Activated CD4-positive, alpha-beta memory T cell treated with anti-CD3 and anti-CD28 coated beads for 36 hours (primary cell): ENCODE measurements around the gene FARS2. TPM values are rescaled to one million over a fixed set of nuclear protein-coding genes. Genes with fewer than 3 reads are reported as not detected.

ENCODE experiments used
- CTCF ChIA-PET: fragments of 350-600 bp; sonication (Branson Sonifier 250); formaldehyde crosslinking; loops from one replicate; lab custom pipeline; 2021; ENCODE audit warnings: antibody characterized with exemption, inconsistent platforms; lab: Charles Lee
- POLR2A ChIA-PET: fragments of 350-600 bp; sonication (Branson Sonifier 250); formaldehyde crosslinking; loops from one replicate; lab custom pipeline; 2021; ENCODE audit warnings: antibody characterized with exemption; lab: Charles Lee
- DNase-seq: peaks from one replicate; pipeline ENCODE4 v3.0.0-alpha.2; 2020
- H3K27ac Mint-ChIP-seq: one replicate; pipeline ENCODE4 v1.8.0; 2021; ENCODE audit warnings: mixed read lengths
- H3K27me3 Mint-ChIP-seq: one replicate; pipeline ENCODE4 v1.8.0; 2021; ENCODE audit warnings: mixed read lengths
- H3K36me3 Mint-ChIP-seq: one replicate; pipeline ENCODE4 v1.8.0; 2021; ENCODE audit warnings: mixed read lengths
- H3K4me1 Mint-ChIP-seq: one replicate; pipeline ENCODE4 v1.8.0; 2021; ENCODE audit warnings: low read depth, mixed read lengths
- H3K4me3 Mint-ChIP-seq: one replicate; pipeline ENCODE4 v1.8.0; 2021; ENCODE audit warnings: mild to moderate bottlenecking, mixed read lengths
- H3K9me3 Mint-ChIP-seq: one replicate; pipeline ENCODE4 v1.8.0; 2021; ENCODE audit warnings: mixed read lengths
- intact Hi-C: fragments of 100-400 bp; cut with micrococcal nuclease; formaldehyde crosslinking; loops from one replicate; pipeline ENCODE4 v1.15.1; 2023
- total RNA-seq, 2 experiments: library from RNA; stranded (reverse); gene quantifications; one replicate each; pipeline ENCODE4 v1.2.3, GENCODE V29; 2021

The FARS2 gene
- total RNA-seq, 2 experiments from 2014 or later: 22.7 to 23.7 TPM

DNA sequence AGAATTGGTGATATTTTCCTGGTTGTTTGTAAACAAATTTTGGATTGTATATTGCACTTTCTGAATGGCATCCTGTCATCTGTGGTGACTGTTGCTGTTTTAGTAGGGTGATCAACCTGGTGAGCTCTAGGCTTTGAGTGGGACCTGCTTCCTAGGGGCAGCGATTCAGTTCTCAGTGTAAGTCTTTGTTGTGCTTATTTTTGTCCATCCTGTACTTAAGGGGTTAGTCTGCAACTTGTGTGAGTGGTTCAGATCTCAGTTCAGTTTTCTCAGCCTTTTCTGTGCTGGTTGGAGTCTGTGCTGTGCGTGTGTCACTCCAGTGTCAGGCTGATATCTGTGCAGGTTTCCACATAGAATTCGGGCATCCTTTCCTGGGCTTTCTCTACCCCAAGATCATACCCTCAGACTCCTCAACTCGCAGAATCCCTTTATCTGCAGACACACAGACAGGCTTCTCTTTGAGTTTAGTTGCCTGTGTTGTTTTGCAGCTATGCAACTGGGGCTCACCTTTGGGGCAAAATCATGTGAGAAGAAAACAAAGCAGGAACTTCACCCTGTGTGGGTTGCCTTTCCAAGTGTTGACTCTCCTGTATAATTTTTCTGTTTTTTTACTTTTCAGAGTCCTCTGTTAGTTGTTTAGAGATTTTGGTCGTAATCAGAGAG is 177.7 kb downstream of the FARS2 start:
- Mint-ChIP-seq H3K27ac (no peak overlapping the region), H3K4me1 (peaks cover 10% of the 10 kb centered on the region), H3K9me3 (peaks cover 15% of the 10 kb centered on the region), H3K4me3 (no peak overlapping the region), H3K36me3 (peaks cover 32% of the 10 kb centered on the region), H3K27me3 (no peaks in the 10 kb centered on the region)
- POLR2A ChIA-PET: interaction anchor here (0.7 kb wide), 1 partner anchor 807 kb away, joined by 3 read pairs; no protein-coding TSS in a partner anchor
- DNase-seq: no peak
- CTCF ChIA-PET: no interaction called here
- intact Hi-C loops: no loop called here

DNA sequence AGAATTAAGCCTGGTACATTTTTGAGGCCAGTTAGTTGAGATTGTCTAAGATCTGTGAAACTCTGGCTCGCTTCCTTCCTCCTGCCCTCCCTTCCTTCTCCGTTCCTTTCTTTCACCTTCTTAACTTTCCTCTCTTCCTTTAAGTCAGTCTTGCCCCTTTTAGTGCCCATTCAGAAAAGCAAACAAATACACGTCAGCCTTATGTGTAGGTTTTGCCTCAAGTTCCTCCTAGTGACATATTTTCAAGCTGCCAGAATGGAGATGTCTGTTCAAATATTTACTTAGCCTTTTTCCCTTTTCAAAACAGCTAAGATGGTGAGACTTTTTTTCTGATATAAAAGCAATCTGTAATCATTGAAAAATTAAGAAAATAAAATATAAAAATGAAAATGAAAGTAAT is 178.4 kb downstream of the FARS2 start:
- Mint-ChIP-seq H3K4me3 (no peak overlapping the region), H3K36me3 (peaks cover 28% of the 10 kb centered on the region), H3K27ac (no peak overlapping the region), H3K27me3 (no peaks in the 10 kb centered on the region), H3K9me3 (peaks cover 15% of the 10 kb centered on the region), H3K4me1 (peaks cover 10% of the 10 kb centered on the region)
- CTCF ChIA-PET: no interaction called here
- intact Hi-C loops: no loop called here
- POLR2A ChIA-PET: no interaction called here
- DNase-seq: no peak

DNA sequence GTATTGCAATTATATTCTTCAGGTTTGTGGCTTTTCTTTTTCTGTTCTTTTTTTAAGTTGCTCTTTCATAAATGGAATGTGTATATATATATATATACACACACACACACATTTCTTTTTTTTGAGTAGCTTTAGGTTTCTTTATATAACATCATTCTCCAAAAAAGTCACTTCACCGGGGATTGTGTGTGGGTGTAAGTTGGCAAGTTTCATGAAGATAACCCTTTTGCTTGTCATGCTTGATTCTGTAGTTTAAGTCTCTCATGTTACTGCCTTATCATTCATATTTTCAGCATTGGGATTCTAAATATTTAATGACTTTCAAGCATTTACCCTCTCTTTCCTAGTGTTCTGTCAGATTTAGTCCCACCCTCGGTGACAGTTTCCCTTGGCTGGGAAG is 181.0 kb downstream of the FARS2 start:
- no peaks in the 10 kb centered on the region for H3K27me3 Mint-ChIP-seq
- peaks cover 11% of the 10 kb centered on the region for H3K36me3 Mint-ChIP-seq
- POLR2A ChIA-PET: no interaction called here
- no peak overlapping the region for H3K4me3 Mint-ChIP-seq
- peaks cover 10% of the 10 kb centered on the region for H3K4me1 Mint-ChIP-seq
- H3K27ac Mint-ChIP-seq: no peak overlapping the region
- intact Hi-C loops: no loop called here
- H3K9me3 Mint-ChIP-seq: peaks cover 2% of the 10 kb centered on the region
- DNase-seq: no peak
- CTCF ChIA-PET: no interaction called here

DNA sequence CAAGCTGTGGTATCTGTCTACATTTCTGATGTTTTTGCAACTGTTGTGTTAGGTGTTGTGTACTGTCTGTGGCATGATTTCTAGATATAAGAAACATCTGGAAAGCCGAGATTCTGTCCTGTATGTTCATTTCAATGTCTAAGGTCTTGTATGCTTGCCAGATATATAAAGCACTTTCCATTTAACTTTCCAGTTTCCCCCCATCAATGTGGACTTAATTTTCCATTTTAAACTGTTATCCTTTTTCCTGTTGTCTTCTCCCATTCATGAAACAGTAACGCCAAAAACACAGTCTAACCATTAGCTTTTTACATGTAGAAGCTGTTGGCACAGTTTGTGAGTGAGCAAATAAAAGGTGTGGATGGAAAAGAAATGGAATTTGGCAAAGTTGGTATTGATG is 181.6 kb downstream of the FARS2 start:
- no peak overlapping the region for H3K4me3 Mint-ChIP-seq
- H3K36me3 Mint-ChIP-seq: peaks cover 7% of the 10 kb centered on the region
- ChIA-PET CTCF (interaction anchor here (0.8 to 1.0 kb wide), 3 partner anchors 11 to 1318 kb away, joined by 3 read pairs; no protein-coding TSS in a partner anchor), POLR2A (no interaction called here)
- no peaks in the 10 kb centered on the region for H3K9me3 Mint-ChIP-seq
- intact Hi-C loops: no loop called here
- peaks cover 10% of the 10 kb centered on the region for H3K4me1 Mint-ChIP-seq
- H3K27ac Mint-ChIP-seq: no peak overlapping the region
- no peaks in the 10 kb centered on the region for H3K27me3 Mint-ChIP-seq
- no peak for DNase-seq

DNA sequence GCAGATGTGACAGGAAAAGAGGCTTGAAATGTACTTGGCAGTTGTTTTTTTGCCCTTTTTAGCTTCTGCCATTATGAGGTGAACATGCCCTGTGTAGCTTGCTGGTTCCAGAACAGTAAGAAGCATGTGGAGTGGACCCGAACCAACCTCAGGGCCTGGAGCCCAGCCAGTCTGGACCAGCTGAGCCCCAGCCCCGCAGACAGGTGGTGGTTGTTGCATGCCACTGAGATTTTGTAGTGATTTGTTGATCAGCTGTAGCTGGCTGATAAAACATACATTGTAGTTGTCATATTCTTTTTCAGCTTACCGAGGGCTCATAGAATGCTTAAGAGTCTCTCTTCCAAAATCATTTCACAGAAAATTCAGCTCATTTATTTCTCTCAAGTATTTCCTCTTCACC is 182.2 kb downstream of the FARS2 start:
- ChIA-PET CTCF (interaction anchor here (0.7 to 1.0 kb wide), 4 partner anchors 9 to 1317 kb away, joined by 3 to 4 read pairs (median 3); no protein-coding TSS in a partner anchor), POLR2A (no interaction called here)
- peaks cover 10% of the 10 kb centered on the region for H3K4me1 Mint-ChIP-seq
- H3K27ac Mint-ChIP-seq: no peak overlapping the region
- DNase-seq: no peak
- H3K36me3 Mint-ChIP-seq: peaks cover 3% of the 10 kb centered on the region
- no peaks in the 10 kb centered on the region for H3K9me3 Mint-ChIP-seq
- intact Hi-C loops: no loop called here
- H3K4me3 Mint-ChIP-seq: no peak overlapping the region
- no peaks in the 10 kb centered on the region for H3K27me3 Mint-ChIP-seq

DNA sequence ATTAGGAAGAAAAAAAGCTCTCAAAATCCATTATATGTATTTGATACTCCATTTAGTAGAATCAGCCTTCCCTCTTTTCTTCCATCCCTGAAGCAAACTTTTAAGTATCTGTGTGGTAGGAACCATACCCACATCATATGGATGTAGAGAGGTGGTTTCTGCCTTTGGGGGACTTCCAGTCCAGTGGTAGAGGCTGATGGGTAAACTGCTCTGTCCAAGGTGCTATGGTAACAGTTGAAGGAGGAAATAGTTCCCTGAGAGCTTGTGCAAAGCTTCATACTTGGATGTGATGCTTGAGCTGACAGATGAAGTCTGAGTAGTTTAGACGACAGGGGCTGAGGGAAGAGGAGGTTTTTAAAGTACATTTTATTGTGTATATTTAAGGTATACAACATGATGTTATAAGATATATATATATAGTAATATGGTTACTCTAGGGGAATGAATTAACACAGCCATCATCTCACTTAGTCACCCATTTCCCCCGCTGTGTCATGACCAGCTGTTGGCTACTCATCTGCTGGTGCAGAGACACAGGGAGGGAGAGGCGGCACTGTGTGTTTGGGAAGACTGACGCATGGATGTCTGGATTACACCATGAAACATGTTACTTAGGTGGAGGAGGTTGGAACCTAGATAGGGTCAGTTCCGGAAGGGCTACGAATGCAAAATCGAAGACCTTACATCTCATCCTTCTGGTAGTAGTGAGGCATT is 185.2 kb downstream of the FARS2 start:
- intact Hi-C loops: no loop called here
- peaks cover 5% of the 10 kb centered on the region for H3K4me1 Mint-ChIP-seq
- H3K9me3 Mint-ChIP-seq: no peaks in the 10 kb centered on the region
- CTCF ChIA-PET: no interaction called here
- H3K27me3 Mint-ChIP-seq: no peaks in the 10 kb centered on the region
- H3K27ac Mint-ChIP-seq: no peak overlapping the region
- no peak overlapping the region for H3K4me3 Mint-ChIP-seq
- POLR2A ChIA-PET: no interaction called here
- H3K36me3 Mint-ChIP-seq: peaks cover 5% of the 10 kb centered on the region
- DNase-seq: no peak

DNA sequence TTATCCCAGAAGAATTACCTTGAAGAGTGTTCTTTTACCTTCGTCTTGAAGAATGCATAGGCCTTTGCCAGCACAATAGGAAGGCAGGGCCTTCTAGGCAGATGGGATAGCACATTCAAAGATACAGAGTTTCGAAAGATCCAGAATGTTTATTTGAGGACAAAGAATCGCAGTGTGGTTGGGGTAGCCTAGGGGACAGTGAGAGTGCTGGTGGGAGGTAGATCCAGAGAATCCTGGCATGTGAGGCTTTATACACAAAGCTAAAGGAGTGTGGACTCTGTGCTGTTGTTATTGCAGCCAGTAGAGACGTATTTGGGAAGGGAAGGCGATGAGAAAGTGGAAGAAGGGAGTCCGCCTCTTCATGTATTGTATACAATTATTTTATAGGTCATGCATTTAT is 186.6 kb downstream of the FARS2 start:
- no peaks in the 10 kb centered on the region for H3K27me3 Mint-ChIP-seq
- ChIA-PET POLR2A (no interaction called here), CTCF (no interaction called here)
- DNase-seq: no peak
- intact Hi-C loops: no loop called here
- peaks cover 5% of the 10 kb centered on the region for H3K36me3 Mint-ChIP-seq
- H3K4me1 Mint-ChIP-seq: peaks cover 5% of the 10 kb centered on the region
- H3K27ac Mint-ChIP-seq: no peak overlapping the region
- H3K4me3 Mint-ChIP-seq: no peak overlapping the region
- no peaks in the 10 kb centered on the region for H3K9me3 Mint-ChIP-seq

DNA sequence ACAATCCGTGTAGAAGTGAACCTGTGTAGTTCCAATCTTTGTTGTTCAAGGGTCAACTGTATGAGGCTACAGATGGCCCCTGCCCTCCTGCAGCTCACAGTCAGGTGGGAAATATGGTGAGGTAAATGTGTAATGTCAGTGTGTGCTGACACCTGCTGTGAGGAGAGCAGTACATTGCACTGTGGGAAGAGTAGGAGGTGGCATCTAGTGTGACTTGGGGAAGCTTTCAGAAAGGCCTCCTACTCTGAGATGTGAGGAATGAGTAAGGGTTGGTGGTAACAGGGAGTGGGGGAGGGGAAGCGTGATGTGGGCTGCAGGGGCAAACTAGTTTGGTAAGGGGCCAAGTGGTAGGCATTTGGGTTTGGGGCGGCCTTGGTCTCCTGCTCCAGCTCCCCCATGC is 188.8 kb downstream of the FARS2 start:
- DNase-seq: no peak

DNA sequence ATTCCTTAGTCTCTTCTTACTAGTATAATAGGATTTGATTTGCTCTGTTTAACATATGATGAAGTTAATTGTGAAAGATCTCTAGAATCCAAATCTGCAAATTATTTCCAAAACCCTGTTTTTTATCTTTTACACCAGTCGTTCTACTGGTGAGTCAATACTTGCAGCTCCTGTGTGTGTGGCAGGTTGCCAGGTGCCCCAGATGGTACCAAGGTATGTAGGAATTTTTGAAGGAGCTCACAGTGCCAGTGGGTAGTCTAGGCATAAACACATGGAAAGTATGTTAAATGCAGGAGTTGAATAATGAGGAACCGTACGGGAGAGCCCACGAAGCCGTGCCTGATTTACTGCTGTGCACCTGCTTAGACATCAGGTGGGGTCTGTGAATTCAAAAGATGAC is 192.2 kb downstream of the FARS2 start:
- CTCF ChIA-PET: interaction anchor here (0.7 to 1.3 kb wide), 3 partner anchors 10 to 55 kb away, joined by 3 read pairs; no protein-coding TSS in a partner anchor
- intact Hi-C loops: no loop called here
- peaks cover 5% of the 10 kb centered on the region for H3K4me1 Mint-ChIP-seq
- H3K36me3 Mint-ChIP-seq: peaks cover 2% of the 10 kb centered on the region
- H3K27ac Mint-ChIP-seq: no peak overlapping the region
- DNase-seq: no peak
- no peaks in the 10 kb centered on the region for H3K27me3 Mint-ChIP-seq
- POLR2A ChIA-PET: no interaction called here
- H3K4me3 Mint-ChIP-seq: no peak overlapping the region
- H3K9me3 Mint-ChIP-seq: no peaks in the 10 kb centered on the region

More for the DNA sequence above, 188.8 kb downstream of the FARS2 start:
- Mint-ChIP-seq H3K4me3 (no peak overlapping the region), H3K4me1 (peaks cover 5% of the 10 kb centered on the region), H3K27ac (no peak overlapping the region), H3K27me3 (no peaks in the 10 kb centered on the region), H3K36me3 (peaks cover 5% of the 10 kb centered on the region), H3K9me3 (no peaks in the 10 kb centered on the region)
- intact Hi-C loops: no loop called here
- POLR2A ChIA-PET: no interaction called here
- CTCF ChIA-PET: interaction anchor here (0.6 to 1.0 kb wide), 2 partner anchors 71 to 333 kb away, joined by 3 to 4 read pairs; no protein-coding TSS in a partner anchor

DNA sequence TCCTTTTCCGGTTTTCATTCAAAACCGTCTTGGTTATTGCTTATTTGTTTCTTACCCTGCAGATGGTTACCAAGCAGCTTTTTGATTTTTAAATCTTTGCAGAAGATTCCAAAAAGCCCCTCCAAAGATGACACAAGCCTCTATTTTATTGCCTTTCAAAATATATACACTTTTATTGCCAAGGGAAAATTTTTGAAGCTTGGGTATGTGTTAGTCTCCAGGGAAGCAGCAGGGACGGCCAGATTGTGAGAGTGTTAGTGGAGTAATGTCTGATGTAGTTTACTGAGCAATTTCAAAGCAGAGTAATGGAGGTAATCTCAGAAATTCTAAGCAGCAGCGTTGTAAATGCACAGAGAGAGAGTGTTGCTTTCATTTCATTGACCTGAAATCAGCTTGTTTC is 193.8 kb downstream of the FARS2 start:
- Mint-ChIP-seq H3K4me1 (peaks cover under 1% of the 10 kb centered on the region), H3K27me3 (no peaks in the 10 kb centered on the region), H3K27ac (no peak overlapping the region), H3K9me3 (no peaks in the 10 kb centered on the region), H3K4me3 (no peak overlapping the region), H3K36me3 (no peaks in the 10 kb centered on the region)
- DNase-seq: no peak
- POLR2A ChIA-PET: no interaction called here
- CTCF ChIA-PET: interaction anchor here (0.6 kb wide), 1 partner anchor 312 kb away, joined by 3 read pairs; no protein-coding TSS in a partner anchor
- intact Hi-C loops: no loop called here

DNA sequence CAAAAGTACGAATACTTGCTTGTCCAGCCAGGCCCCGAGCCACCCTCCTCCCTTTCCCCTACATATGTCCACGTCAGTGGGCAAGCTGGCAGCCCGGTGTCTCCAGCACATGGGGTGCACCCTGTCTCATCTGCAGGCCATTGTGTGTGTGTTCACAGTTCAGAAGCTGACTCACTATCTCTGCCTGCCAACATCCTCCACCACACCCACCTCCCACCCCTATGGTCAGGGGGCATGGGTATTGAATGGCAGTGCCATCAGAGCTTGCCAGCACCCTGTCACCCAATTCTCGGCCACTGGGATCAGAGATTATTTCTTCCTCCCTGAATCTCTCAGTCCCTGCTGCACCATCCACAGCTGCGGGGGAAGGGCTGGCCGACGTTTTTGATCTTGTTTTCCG is 195.7 kb downstream of the FARS2 start:
- no peak for DNase-seq
- Mint-ChIP-seq H3K4me3 (no peak overlapping the region), H3K27me3 (no peaks in the 10 kb centered on the region), H3K4me1 (no peaks in the 10 kb centered on the region), H3K36me3 (peaks cover 3% of the 10 kb centered on the region), H3K9me3 (no peaks in the 10 kb centered on the region), H3K27ac (no peak overlapping the region)
- CTCF ChIA-PET: no interaction called here
- intact Hi-C loops: no loop called here
- POLR2A ChIA-PET: no interaction called here

DNA sequence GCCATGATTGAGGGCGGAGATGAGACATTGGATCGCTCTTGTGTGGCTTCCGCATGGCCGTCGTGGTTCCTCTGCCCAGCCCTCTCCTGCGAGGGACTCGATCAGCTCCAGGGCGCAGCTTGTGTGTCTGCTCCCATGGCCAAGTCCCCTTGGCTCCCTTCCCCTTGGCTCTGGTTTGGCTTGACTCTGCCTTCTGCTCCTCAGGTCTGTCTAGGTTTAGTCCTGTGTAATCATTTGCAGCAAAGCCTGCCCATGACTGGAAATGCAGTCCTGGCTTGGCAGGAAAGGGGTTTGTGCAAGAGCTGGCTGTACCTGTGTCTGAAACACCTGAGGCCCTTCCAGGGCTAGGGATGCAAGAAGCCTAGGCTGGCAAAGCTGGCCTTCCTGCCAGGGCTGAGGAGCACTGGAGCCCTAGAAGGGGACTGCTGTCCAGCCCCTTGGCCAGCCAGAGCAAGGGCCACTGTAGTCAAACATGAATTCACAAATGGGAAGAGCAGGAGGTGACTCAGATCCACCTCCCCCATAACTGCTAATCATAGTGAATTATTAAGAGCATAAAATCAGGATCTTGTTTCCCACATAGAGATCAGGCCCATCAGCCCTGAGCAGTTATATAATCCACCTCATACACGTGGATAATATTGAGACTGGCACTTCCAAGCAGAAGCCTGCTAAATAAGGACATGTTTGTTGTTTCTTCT is 196.8 kb downstream of the FARS2 start:
- no peak for DNase-seq
- no peak overlapping the region for H3K4me3 Mint-ChIP-seq
- H3K36me3 Mint-ChIP-seq: peaks cover 3% of the 10 kb centered on the region
- no peaks in the 10 kb centered on the region for H3K27me3 Mint-ChIP-seq
- POLR2A ChIA-PET: no interaction called here
- H3K27ac Mint-ChIP-seq: no peak overlapping the region
- no peaks in the 10 kb centered on the region for H3K4me1 Mint-ChIP-seq
- intact Hi-C loops: no loop called here
- H3K9me3 Mint-ChIP-seq: no peaks in the 10 kb centered on the region
- CTCF ChIA-PET: no interaction called here
